GM12878 (cell line): ENCODE results near the gene CYB561A3. TPM values are rescaled to one million over a fixed set of nuclear protein-coding genes. Genes with fewer than 3 reads are reported as not detected.

Experiments used
- BCL11A ChIP-seq: IDR thresholded peaks from 2 replicates; pipeline ENCODE4 v1.6.1; 2011; ENCODE audit warnings: low read depth, low read length
- CBX5 ChIP-seq: sonication (generic); IDR thresholded peaks from 2 replicates; pipeline ENCODE4 v1.6.1; 2016; ENCODE audit warnings: low read depth, moderate library complexity, mild to moderate bottlenecking, inconsistent platforms
- CREM ChIP-seq: IDR thresholded peaks from 2 replicates; pipeline ENCODE4 v1.6.1; 2014; ENCODE audit warnings: antibody characterized with exemption, low read depth
- E2F8 ChIP-seq: fragments of 450-650 bp; IDR thresholded peaks from 2 replicates; pipeline ENCODE4 v1.6.1; 2018; ENCODE audit warnings: mild to moderate bottlenecking, low read depth, moderate library complexity; ENCODE audit not compliant: partially characterized antibody
- IRF5 ChIP-seq: fragments of 450-650 bp; IDR thresholded peaks from 2 replicates; pipeline ENCODE4 v1.6.1; 2017; ENCODE audit warnings: borderline replicate concordance
- MTA2 ChIP-seq: fragments of 450-650 bp; IDR thresholded peaks from 2 replicates; pipeline ENCODE4 v1.6.1; 2016; ENCODE audit warnings: low read depth, mild to moderate bottlenecking, moderate library complexity
- NFXL1 ChIP-seq: fragments of 450-650 bp; IDR thresholded peaks from 2 replicates; pipeline ENCODE4 v1.6.1; 2017; ENCODE audit warnings: antibody characterized with exemption, mild to moderate bottlenecking, borderline replicate concordance
- NR2C1 ChIP-seq: fragments of 450-650 bp; IDR thresholded peaks from 2 replicates; pipeline ENCODE4 v1.6.1; 2017; ENCODE audit warnings: antibody characterized with exemption, mild to moderate bottlenecking, moderate library complexity
- RELB ChIP-seq: fragments of 450-650 bp; IDR thresholded peaks from 2 replicates; pipeline ENCODE4 v1.6.1; 2017; ENCODE audit warnings: low read depth, mild to moderate bottlenecking, moderate library complexity
- SKIL ChIP-seq: fragments of 450-650 bp; IDR thresholded peaks from 2 replicates; pipeline ENCODE4 v1.6.1; 2017; ENCODE audit warnings: mild to moderate bottlenecking, low read depth, inconsistent platforms; ENCODE audit not compliant: poor library complexity, severe bottlenecking
- SMAD1 ChIP-seq: fragments of 450-650 bp; IDR thresholded peaks from 2 replicates; pipeline ENCODE4 v1.6.1; 2018; ENCODE audit warnings: mild to moderate bottlenecking, low read depth; ENCODE audit not compliant: partially characterized antibody
- STAT1 ChIP-seq: fragments of 450-650 bp; conservative IDR thresholded peaks from 2 replicates; pipeline ENCODE4 v1.6.1; 2014; ENCODE audit warnings: antibody characterized with exemption, mild to moderate bottlenecking
- TCF7 ChIP-seq: IDR thresholded peaks from 2 replicates; pipeline ENCODE4 v1.6.1; 2014; ENCODE audit warnings: antibody characterized with exemption, borderline replicate concordance
- ZBED1 ChIP-seq: IDR thresholded peaks from 2 replicates; pipeline ENCODE4 v1.6.1; 2016; ENCODE audit warnings: borderline replicate concordance
- ZZZ3 ChIP-seq: IDR thresholded peaks from 2 replicates; pipeline ENCODE4 v1.6.1; 2011; ENCODE audit warnings: low read depth; ENCODE audit not compliant: control insufficient read depth, insufficient read length
- polyA plus RNA-seq, 11 experiments: library from polyadenylated mRNA; depleted of rRNA in 4 of 11; unstranded in 6 of 11; stranded (reverse) in 5 of 11; fragments of >200 nt; fragmentation: Nextera tagmentation in 4 of 11; fragmentation: Illumina TruSeq in 1 of 11; extraction: Ambion mirVana in 4 of 11; extraction: Trizol in 1 of 11; gene quantifications; 1 replicate in 1 of 11; 2 replicates in 10 of 11; pipeline versions ENCODE4 v1.2.1 to v1.2.3, GENCODE V29; 2011 to 2016; ENCODE audit warnings: inconsistent platforms in 2 of 11, missing spikeins in 2 of 11, low read depth in 1 of 11
- total RNA-seq, 4 experiments: library from RNA; depleted of rRNA in 3 of 4; stranded (reverse); fragments of >200 nt in 3 of 4; fragmentation: Illumina TruSeq in 1 of 4; extraction: Trizol in 1 of 4; gene quantifications; 2 replicates each; pipeline versions ENCODE4 v1.2.1 to v1.2.3, GENCODE V29; 2013 to 2021
- TF ChIP-seq, protein P1 (sequence below): fragments of 450-650 bp; formaldehyde crosslinking; IDR thresholded peaks from 2 replicates; pipeline ENCODE4 v1.5.0; 2022; ENCODE audit warnings: mild to moderate bottlenecking, missing genetic modification characterization
- TF ChIP-seq, protein P2 (sequence below): fragments of 450-650 bp; IDR thresholded peaks from 2 replicates; pipeline ENCODE4 v1.6.1; 2014; ENCODE audit warnings: mild to moderate bottlenecking

The CYB561A3 gene
- total and polyA plus RNA-seq, 10 of the 15 experiments (the other 5 are each of a cell fraction or from before 2014, with no cell fraction given) = 40.1 to 169 (median 74.4) TPM

GRCh38 chr11:61332797-61333549, 28.7 kb downstream of the CYB561A3 start, which contains the start of the genes DDB1 and TKFC (continued):
- TF ChIP-seq, protein P1, sequence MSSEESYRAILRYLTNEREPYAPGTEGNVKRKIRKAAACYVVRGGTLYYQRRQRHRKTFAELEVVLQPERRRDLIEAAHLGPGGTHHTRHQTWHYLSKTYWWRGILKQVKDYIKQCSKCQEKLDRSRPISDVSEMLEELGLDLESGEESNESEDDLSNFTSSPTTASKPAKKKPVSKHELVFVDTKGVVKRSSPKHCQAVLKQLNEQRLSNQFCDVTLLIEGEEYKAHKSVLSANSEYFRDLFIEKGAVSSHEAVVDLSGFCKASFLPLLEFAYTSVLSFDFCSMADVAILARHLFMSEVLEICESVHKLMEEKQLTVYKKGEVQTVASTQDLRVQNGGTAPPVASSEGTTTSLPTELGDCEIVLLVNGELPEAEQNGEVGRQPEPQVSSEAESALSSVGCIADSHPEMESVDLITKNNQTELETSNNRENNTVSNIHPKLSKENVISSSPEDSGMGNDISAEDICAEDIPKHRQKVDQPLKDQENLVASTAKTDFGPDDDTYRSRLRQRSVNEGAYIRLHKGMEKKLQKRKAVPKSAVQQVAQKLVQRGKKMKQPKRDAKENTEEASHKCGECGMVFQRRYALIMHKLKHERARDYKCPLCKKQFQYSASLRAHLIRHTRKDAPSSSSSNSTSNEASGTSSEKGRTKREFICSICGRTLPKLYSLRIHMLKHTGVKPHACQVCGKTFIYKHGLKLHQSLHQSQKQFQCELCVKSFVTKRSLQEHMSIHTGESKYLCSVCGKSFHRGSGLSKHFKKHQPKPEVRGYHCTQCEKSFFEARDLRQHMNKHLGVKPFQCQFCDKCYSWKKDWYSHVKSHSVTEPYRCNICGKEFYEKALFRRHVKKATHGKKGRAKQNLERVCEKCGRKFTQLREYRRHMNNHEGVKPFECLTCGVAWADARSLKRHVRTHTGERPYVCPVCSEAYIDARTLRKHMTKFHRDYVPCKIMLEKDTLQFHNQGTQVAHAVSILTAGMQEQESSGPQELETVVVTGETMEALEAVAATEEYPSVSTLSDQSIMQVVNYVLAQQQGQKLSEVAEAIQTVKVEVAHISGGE (CRISPR knock-in tag) = no peak
- no peak for TF ChIP-seq TCF7
- TF ChIP-seq SMAD1 = no peak
- TF ChIP-seq, protein P2, sequence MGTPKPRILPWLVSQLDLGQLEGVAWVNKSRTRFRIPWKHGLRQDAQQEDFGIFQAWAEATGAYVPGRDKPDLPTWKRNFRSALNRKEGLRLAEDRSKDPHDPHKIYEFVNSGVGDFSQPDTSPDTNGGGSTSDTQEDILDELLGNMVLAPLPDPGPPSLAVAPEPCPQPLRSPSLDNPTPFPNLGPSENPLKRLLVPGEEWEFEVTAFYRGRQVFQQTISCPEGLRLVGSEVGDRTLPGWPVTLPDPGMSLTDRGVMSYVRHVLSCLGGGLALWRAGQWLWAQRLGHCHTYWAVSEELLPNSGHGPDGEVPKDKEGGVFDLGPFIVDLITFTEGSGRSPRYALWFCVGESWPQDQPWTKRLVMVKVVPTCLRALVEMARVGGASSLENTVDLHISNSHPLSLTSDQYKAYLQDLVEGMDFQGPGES = no peak
- TF ChIP-seq NFXL1 = no peak
- no peak; the same call in 1 of the 2 replicates for TF ChIP-seq STAT1
- no peak for TF ChIP-seq CBX5
- TF ChIP-seq NR2C1 = peak; percentile 64
- no peak for TF ChIP-seq ZZZ3
- TF ChIP-seq RELB = peak; percentile 76; the same call in 1 of the 2 replicates
- TF ChIP-seq CREM = peak; percentile 83
- no peak for TF ChIP-seq E2F8
- TF ChIP-seq IRF5 = no peak
- TF ChIP-seq ZBED1 = no peak
- TF ChIP-seq BCL11A = no peak
- TF ChIP-seq SKIL = no peak
- no peak for TF ChIP-seq MTA2
- TF ChIP-seq, all 136 proteins: peak for 53
